ENCODE measurements around the gene RGL2.

GRCh38 chr6:33312361-33313104 lies 13.8 kb upstream of the RGL2 start:
- peak; percentile 39 for TF ChIP-seq CTCF (IDR thresholded peaks at IDR 0.05; ENCODE audit: poor library complexity, severe bottlenecking)
- TF ChIP-seq EZH2 (IDR thresholded peaks at IDR 0.05; ENCODE audit: borderline replicate concordance, insufficient read depth, low read length, poor library complexity, severe bottlenecking): no peak
- TF ChIP-seq SMC3 (conservative IDR thresholded peaks at IDR 0.05; ENCODE audit: poor library complexity): no peak
- TF ChIP-seq POLR2AphosphoS5 (IDR thresholded peaks at IDR 0.05): no peak
- no peak for TF ChIP-seq REST (IDR thresholded peaks at IDR 0.05; ENCODE audit: borderline replicate concordance)

Measured in neural cell (in vitro differentiated cells).